Ovary (tissue), 3 donors: Measurements from ENCODE around the gene RNFT2.

ENCODE experiments used
- POLR2A ChIP-seq: fragments of 450-650 bp; IDR thresholded peaks from one replicate; pipeline ENCODE4 v1.6.1; 2017; ENCODE audit warnings: antibody characterized with exemption, mild to moderate bottlenecking, moderate library complexity
- TF ChIP-seq, protein P1 (sequence below), 3 donors: fragments of 450-650 bp in 2 of 3; fragments of 200-600 bp in 1 of 3; IDR thresholded peaks; one replicate each; pipeline versions ENCODE4 v1.5.1 to v1.8.0; 2016 to 2022; ENCODE audit warnings: antibody characterized with exemption in 3 of 3, mild to moderate bottlenecking in 1 of 3
- donor health status: DM: no; HTN: no; CAD: no.

- TF ChIP-seq, protein P1, sequence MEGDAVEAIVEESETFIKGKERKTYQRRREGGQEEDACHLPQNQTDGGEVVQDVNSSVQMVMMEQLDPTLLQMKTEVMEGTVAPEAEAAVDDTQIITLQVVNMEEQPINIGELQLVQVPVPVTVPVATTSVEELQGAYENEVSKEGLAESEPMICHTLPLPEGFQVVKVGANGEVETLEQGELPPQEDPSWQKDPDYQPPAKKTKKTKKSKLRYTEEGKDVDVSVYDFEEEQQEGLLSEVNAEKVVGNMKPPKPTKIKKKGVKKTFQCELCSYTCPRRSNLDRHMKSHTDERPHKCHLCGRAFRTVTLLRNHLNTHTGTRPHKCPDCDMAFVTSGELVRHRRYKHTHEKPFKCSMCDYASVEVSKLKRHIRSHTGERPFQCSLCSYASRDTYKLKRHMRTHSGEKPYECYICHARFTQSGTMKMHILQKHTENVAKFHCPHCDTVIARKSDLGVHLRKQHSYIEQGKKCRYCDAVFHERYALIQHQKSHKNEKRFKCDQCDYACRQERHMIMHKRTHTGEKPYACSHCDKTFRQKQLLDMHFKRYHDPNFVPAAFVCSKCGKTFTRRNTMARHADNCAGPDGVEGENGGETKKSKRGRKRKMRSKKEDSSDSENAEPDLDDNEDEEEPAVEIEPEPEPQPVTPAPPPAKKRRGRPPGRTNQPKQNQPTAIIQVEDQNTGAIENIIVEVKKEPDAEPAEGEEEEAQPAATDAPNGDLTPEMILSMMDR (IDR thresholded peaks at IDR 0.05), result no peak
- no peak for TF ChIP-seq POLR2A
Observed at GRCh38 chr12:116707751-116708150, 30.4 kb upstream of the RNFT2 start.
